H9 (cell line): ENCODE measurements around the gene EIF4G2. TPM values are rescaled to one million over a fixed set of nuclear protein-coding genes. Genes with fewer than 3 reads are reported as not detected.

Experiments used
- DNase-seq: peaks from one replicate; pipeline ENCODE4 v3.0.0-alpha.2; 2017
- H2AFZ ChIP-seq: one replicate; pipeline ENCODE4 v1.6.1; 2013; ENCODE audit warnings: mild to moderate bottlenecking, low read length, control low read depth, moderate library complexity
- H2AK5ac ChIP-seq: 2 replicates; pipeline ENCODE4 v1.6.1; 2013; ENCODE audit warnings: low read length, control low read depth, mixed read lengths; ENCODE audit not compliant: insufficient read length
- H2BK120ac ChIP-seq: one replicate; pipeline ENCODE4 v1.6.1; 2013; ENCODE audit warnings: low read depth, mild to moderate bottlenecking, low read length, control low read depth, inconsistent platforms; ENCODE audit not compliant: poor library complexity, severe bottlenecking
- H2BK12ac ChIP-seq: 2 replicates; pipeline ENCODE4 v1.6.1; 2013; ENCODE audit warnings: low read length, control low read depth, mixed read lengths, low read depth; ENCODE audit not compliant: insufficient read length
- H2BK15ac ChIP-seq: 2 replicates; pipeline ENCODE4 v1.6.1; 2013; ENCODE audit warnings: low read depth, low read length, control low read depth
- H2BK20ac ChIP-seq: one replicate; pipeline ENCODE4 v1.6.1; 2013; ENCODE audit warnings: low read depth, mild to moderate bottlenecking, low read length, control low read depth, inconsistent platforms; ENCODE audit not compliant: poor library complexity, severe bottlenecking
- H2BK5ac ChIP-seq: 2 replicates; pipeline ENCODE4 v1.6.1; 2013; ENCODE audit warnings: low read length, control low read depth, mixed read lengths; ENCODE audit not compliant: insufficient read length
- H3K14ac ChIP-seq: 2 replicates; pipeline ENCODE4 v1.6.1; 2013; ENCODE audit warnings: low read length, control low read depth; ENCODE audit not compliant: insufficient read depth
- H3K18ac ChIP-seq: 2 replicates; pipeline ENCODE4 v1.6.1; 2013; ENCODE audit warnings: low read depth, mild to moderate bottlenecking, mixed read lengths, low read length, control low read depth; ENCODE audit not compliant: insufficient read length
- H3K23ac ChIP-seq: 2 replicates; pipeline ENCODE4 v1.6.1; 2013; ENCODE audit warnings: low read length, control low read depth, mixed read lengths, low read depth; ENCODE audit not compliant: insufficient read length
- H3K23me2 ChIP-seq: 2 replicates; pipeline ENCODE4 v1.6.1; 2013; ENCODE audit warnings: low read depth, mild to moderate bottlenecking, mixed read lengths, low read length, control low read depth; ENCODE audit not compliant: insufficient read length, poor library complexity, severe bottlenecking
- H3K27ac ChIP-seq: 2 replicates; pipeline ENCODE4 v1.5.1; 2013; ENCODE audit warnings: low read length, control low read depth, mixed read lengths, low read depth; ENCODE audit not compliant: insufficient read length
- H3K27me3 ChIP-seq: 2 replicates; pipeline ENCODE4 v1.6.1; 2013; ENCODE audit warnings: low read length, control low read depth, inconsistent platforms; ENCODE audit not compliant: insufficient read depth
- H3K4ac ChIP-seq: 2 replicates; pipeline ENCODE4 v1.6.1; 2013; ENCODE audit warnings: low read depth, mild to moderate bottlenecking, control low read depth, inconsistent platforms, low read length, moderate library complexity
- H3K4me1 ChIP-seq: 2 replicates; pipeline ENCODE4 v1.6.1; 2013; ENCODE audit warnings: low read length, control low read depth, inconsistent platforms; ENCODE audit not compliant: insufficient read depth
- H3K4me2 ChIP-seq: 2 replicates; pipeline ENCODE4 v1.6.1; 2013; ENCODE audit warnings: low read length, control low read depth, mixed read lengths; ENCODE audit not compliant: insufficient read length, insufficient read depth
- H3K56ac ChIP-seq: 2 replicates; pipeline ENCODE4 v1.6.1; 2013; ENCODE audit warnings: low read depth, mild to moderate bottlenecking, mixed read lengths, low read length, control low read depth; ENCODE audit not compliant: insufficient read length
- H3K79me1 ChIP-seq: 2 replicates; pipeline ENCODE4 v1.6.1; 2013; ENCODE audit warnings: low read depth, mild to moderate bottlenecking, moderate library complexity, low read length, control low read depth, inconsistent platforms; ENCODE audit not compliant: insufficient read depth, poor library complexity, severe bottlenecking
- H3K79me2 ChIP-seq: 2 replicates; pipeline ENCODE4 v1.6.1; 2013; ENCODE audit warnings: low read length, control low read depth, inconsistent platforms; ENCODE audit not compliant: insufficient read depth
- H3K9ac ChIP-seq: 2 replicates; pipeline ENCODE4 v1.6.1; 2013; ENCODE audit warnings: low read length, control low read depth, mixed read lengths; ENCODE audit not compliant: insufficient read length; ENCODE audit errors: extremely low read depth
- H3K9me3 ChIP-seq: one replicate; pipeline ENCODE4 v1.6.1; 2013; ENCODE audit warnings: low read depth, low read length, inconsistent platforms; ENCODE audit not compliant: control insufficient read depth
- H3T11ph ChIP-seq: one replicate; pipeline ENCODE4 v1.6.1; 2013; ENCODE audit warnings: mild to moderate bottlenecking, low read length, control low read depth, inconsistent platforms
- H4K20me1 ChIP-seq: one replicate; pipeline ENCODE4 v1.6.1; 2013; ENCODE audit not compliant: control insufficient read depth, insufficient read length, insufficient read depth
- H4K5ac ChIP-seq: 2 replicates; pipeline ENCODE4 v1.6.1; 2013; ENCODE audit warnings: low read depth, mild to moderate bottlenecking, mixed read lengths, low read length, control low read depth; ENCODE audit not compliant: insufficient read length
- H4K8ac ChIP-seq: replicated peaks from 2 replicates; pipeline ENCODE4 v1.6.1; 2013; ENCODE audit warnings: low read length, control low read depth, mixed read lengths, low read depth; ENCODE audit not compliant: insufficient read length
- H4K91ac ChIP-seq: 2 replicates; pipeline ENCODE4 v1.6.1; 2013; ENCODE audit warnings: low read depth, mild to moderate bottlenecking, moderate library complexity, mixed read lengths, low read length, control low read depth; ENCODE audit not compliant: insufficient read length
- H3K27ac Mint-ChIP-seq, 3 experiments: 2 replicates in 2 of 3; 3 replicates in 1 of 3; pipeline ENCODE4 v1.8.0; 2020 to 2021; ENCODE audit warnings: mixed read lengths in 3 of 3, mild to moderate bottlenecking in 1 of 3, moderate library complexity in 1 of 3
- H3K27me3 Mint-ChIP-seq: 2 replicates; pipeline ENCODE4 v1.8.0; 2021; ENCODE audit warnings: low read depth, mild to moderate bottlenecking, moderate library complexity, mixed read lengths
- H3K36me3 Mint-ChIP-seq, 3 experiments: 2 replicates in 2 of 3; 3 replicates in 1 of 3; pipeline ENCODE4 v1.8.0; 2020 to 2021; ENCODE audit warnings: low read depth in 3 of 3, mixed read lengths in 3 of 3; ENCODE audit not compliant: insufficient read depth in 1 of 3
- H3K4me1 Mint-ChIP-seq, 2 experiments: 2 replicates each; pipeline ENCODE4 v1.8.0; 2020; ENCODE audit warnings: mixed read lengths in 2 of 2
- H3K4me3 Mint-ChIP-seq, 2 experiments: 2 replicates in 1 of 2; 3 replicates in 1 of 2; pipeline ENCODE4 v1.8.0; 2020 to 2021; ENCODE audit warnings: mild to moderate bottlenecking in 2 of 2, mixed read lengths in 2 of 2, moderate library complexity in 1 of 2
- H3K9me3 Mint-ChIP-seq, 2 experiments: 2 replicates in 1 of 2; 3 replicates in 1 of 2; pipeline ENCODE4 v1.8.0; 2020; ENCODE audit warnings: mild to moderate bottlenecking in 2 of 2, mixed read lengths in 2 of 2, moderate library complexity in 1 of 2
- CTCF ChIP-seq: fragments of 200-600 bp; sonication (generic); conservative IDR thresholded peaks from 3 replicates; pipeline ENCODE4 v1.8.0; 2021; ENCODE audit warnings: antibody characterized with exemption, mild to moderate bottlenecking
- WGBS: extraction: QIAGEN DNeasy Blood & Tissue Kit; methylation state at CpG from one replicate; pipeline ENCODE4 v1.1.7; 2013; ENCODE audit warnings: missing lambda C conversion rate, low lambda C conversion rate, mixed read lengths; ENCODE audit not compliant: insufficient read length; ENCODE audit errors: extremely low coverage; 5-methylcytosine and 5-hydroxymethylcytosine counted together
- total RNA-seq: library from RNA; stranded (reverse); gene quantifications from 2 replicates; pipeline ENCODE4 v1.2.1, GENCODE V29; 2021

EIF4G2 gene
- total RNA-seq, 1 experiment from 2014 or later: 1,013 TPM

DNA sequence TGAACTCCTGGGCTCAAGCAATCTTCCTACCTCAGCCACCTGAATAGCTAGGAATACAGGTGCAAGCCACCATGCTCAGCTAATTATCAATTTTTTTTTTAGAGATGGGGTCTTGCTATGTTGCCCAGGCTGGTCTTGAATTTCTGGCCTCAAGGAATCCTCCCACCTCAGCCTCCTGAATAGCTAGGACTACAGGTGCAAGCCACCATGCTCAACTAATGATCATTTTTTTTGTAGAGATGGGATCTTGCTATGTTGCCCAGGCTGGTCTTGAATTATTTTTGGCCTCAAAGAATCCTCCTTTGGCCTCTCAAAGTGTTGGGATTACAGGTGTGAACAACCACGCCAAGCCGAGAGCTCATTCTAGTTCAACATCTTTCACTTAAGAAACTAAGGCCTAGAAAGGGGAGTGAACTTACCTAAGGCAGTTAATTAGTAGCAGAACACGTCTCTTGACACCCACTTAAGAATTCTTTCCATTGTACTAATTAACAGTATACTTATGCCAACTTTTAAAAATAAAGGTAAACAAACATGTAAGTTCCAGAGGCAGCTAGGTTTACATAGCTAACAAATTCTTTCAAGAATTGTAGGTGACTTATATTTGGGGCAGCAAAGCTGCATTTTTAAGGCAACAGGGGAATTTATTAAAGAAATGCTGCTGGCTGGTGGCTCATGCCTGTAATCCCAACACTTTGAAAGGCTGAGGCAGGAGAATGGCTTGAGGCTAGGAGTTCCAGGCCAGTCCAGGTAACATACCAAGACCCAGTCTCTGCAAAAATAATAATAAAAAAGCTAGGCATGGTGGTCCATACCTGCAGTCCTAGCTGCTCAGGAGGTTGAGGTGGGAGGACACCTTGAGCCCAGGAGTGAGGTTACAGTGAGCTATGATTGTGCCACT lies 39.5 kb upstream of the EIF4G2 start:
- Histone ChIP-seq H2AK5ac (no peak overlapping the region), H3K14ac (no peak overlapping the region), H3K27me3 (no peaks in the 10 kb centered on the region), H4K8ac (no peak overlapping the region), H3K79me1 (no peaks in the 10 kb centered on the region), H3K4me2 (no peak overlapping the region), H3K23ac (no peak overlapping the region), H3K79me2 (no peaks in the 10 kb centered on the region), H3K23me2 (no peaks in the 10 kb centered on the region), H4K91ac (no peak overlapping the region), H3K9me3 (no peaks in the 10 kb centered on the region), H3K18ac (no peak overlapping the region), H2AFZ (no peak overlapping the region), H3K4me1 (0 out of 2 replicates have a peak, but pooled peaks cover 2% of the 10 kb centered on the region), H3K4ac (no peak overlapping the region), H3K56ac (no peak overlapping the region), H3K9ac (no peak overlapping the region), H4K20me1 (no peaks in the 10 kb centered on the region), H2BK12ac (no peak overlapping the region), H2BK20ac (no peak overlapping the region), H2BK5ac (no peak overlapping the region), H2BK120ac (no peak overlapping the region), H3K27ac (no peak overlapping the region), H2BK15ac (no peak overlapping the region), H3T11ph (no peak overlapping the region), H4K5ac (no peak overlapping the region)
- TF ChIP-seq CTCF: no peak
- no peak overlapping the region for H3K27ac Mint-ChIP-seq
- DNase-seq: no peak
- no peaks in the 10 kb centered on the region for H3K9me3 Mint-ChIP-seq
- no peak overlapping the region for H3K4me3 Mint-ChIP-seq
- WGBS: no CpG with 5 or more reads among the region's 3 CpGs
- peaks cover 5% of the 10 kb centered on the region in 2 experiments for H3K4me1 Mint-ChIP-seq
- H3K36me3 Mint-ChIP-seq: peaks cover 8 to 15% (median 14%) of the 10 kb centered on the region in 3 experiments; a peak in 6 of 7 replicates
- H3K27me3 Mint-ChIP-seq: no peaks in the 10 kb centered on the region
